Vagina (tissue), 2 donors: ENCODE results near the gene CDK14.

Experiments
- POLR2A ChIP-seq, 2 donors: fragments of 450-650 bp; IDR thresholded peaks; one replicate each; pipeline ENCODE4 v1.6.1; 2017; ENCODE audit warnings: antibody characterized with exemption in 2 of 2, mild to moderate bottlenecking in 2 of 2, moderate library complexity in 2 of 2
- POLR2AphosphoS5 ChIP-seq, 2 donors: sonication (generic); formaldehyde crosslinking; IDR thresholded peaks; one replicate each; pipeline ENCODE4 v1.9.0; 2017; ENCODE audit warnings: antibody characterized with exemption in 2 of 2, mild to moderate bottlenecking in 2 of 2, low read depth in 1 of 2; ENCODE audit not compliant: insufficient read depth in 1 of 2
- TF ChIP-seq, protein P1 (sequence below), 3 experiments: fragments of 450-650 bp in 2 of 3; fragments of 200-600 bp in 1 of 3; sonication (generic) in 1 of 3; IDR thresholded peaks; one replicate each; pipeline ENCODE4 v1.5.1; 2017 to 2019; ENCODE audit warnings: antibody characterized with exemption in 3 of 3, mild to moderate bottlenecking in 2 of 3, moderate library complexity in 2 of 3

DNA sequence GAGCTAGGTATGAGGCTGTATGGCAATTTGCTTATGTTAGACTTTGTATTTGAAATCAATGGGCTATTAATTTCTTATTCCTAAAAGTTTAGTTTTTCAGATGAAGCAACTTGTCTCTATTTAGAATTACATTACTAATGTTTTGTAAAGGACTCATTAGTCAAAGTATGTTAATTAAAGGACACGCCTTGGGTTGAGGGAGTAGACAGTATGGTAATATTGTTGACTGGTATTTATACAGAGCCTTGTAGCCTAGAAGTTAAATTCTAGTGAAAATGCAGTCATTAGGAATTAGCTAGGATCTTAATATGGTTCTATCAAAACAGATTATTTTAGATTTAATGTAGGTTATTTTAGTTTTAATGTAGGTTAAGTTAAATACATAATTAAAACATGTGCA lies 6.2 kb downstream of the CDK14 start:
- TF ChIP-seq, protein P1, sequence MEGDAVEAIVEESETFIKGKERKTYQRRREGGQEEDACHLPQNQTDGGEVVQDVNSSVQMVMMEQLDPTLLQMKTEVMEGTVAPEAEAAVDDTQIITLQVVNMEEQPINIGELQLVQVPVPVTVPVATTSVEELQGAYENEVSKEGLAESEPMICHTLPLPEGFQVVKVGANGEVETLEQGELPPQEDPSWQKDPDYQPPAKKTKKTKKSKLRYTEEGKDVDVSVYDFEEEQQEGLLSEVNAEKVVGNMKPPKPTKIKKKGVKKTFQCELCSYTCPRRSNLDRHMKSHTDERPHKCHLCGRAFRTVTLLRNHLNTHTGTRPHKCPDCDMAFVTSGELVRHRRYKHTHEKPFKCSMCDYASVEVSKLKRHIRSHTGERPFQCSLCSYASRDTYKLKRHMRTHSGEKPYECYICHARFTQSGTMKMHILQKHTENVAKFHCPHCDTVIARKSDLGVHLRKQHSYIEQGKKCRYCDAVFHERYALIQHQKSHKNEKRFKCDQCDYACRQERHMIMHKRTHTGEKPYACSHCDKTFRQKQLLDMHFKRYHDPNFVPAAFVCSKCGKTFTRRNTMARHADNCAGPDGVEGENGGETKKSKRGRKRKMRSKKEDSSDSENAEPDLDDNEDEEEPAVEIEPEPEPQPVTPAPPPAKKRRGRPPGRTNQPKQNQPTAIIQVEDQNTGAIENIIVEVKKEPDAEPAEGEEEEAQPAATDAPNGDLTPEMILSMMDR (IDR thresholded peaks at IDR 0.05) = no peak
- no peak for TF ChIP-seq POLR2AphosphoS5 (IDR thresholded peaks at IDR 0.05; ENCODE audit: insufficient read depth in 1 of 2, low read depth in 1 of 2)
- TF ChIP-seq POLR2A (IDR thresholded peaks at IDR 0.05) = no peak
